GM21423 (cell line): ENCODE results near the gene EXOC6.
"Not testable (repeated sequence)": the region's sequence is repeated elsewhere in the genome, so short reads cannot be mapped to it uniquely, and the experiment has no call there.

Source experiments
- ATAC-seq: cut with Tn5 transposase; IDR thresholded peaks from one replicate; pipeline ENCODE4 v1.9.1; 2021; ENCODE audit warnings: mild to moderate bottlenecking, moderate library complexity; ENCODE audit not compliant: unreplicated experiment

The EXOC6 gene

GRCh38 chr10:92931597-92931996 lies 83.3 kb downstream of the EXOC6 start:
- no peak for ATAC-seq

- no peak for ATAC-seq
Observed at GRCh38 chr10:92937876-92938275, 89.6 kb downstream of the EXOC6 start.

- ATAC-seq = no peak
Observed at GRCh38 chr10:92938841-92939240, 90.5 kb downstream of the EXOC6 start.

- ATAC-seq = no peak
Observed at GRCh38 chr10:92942226-92942625, 93.9 kb downstream of the EXOC6 start.

GRCh38 chr10:92946491-92946890 lies 98.2 kb downstream of the EXOC6 start:
- ATAC-seq = no peak

GRCh38 chr10:92952573-92952972 lies 104.3 kb downstream of the EXOC6 start:
- not testable (repeated sequence) for ATAC-seq

- no peak for ATAC-seq
Observed at GRCh38 chr10:92957223-92958010, 109.1 kb downstream of the EXOC6 start.

GRCh38 chr10:92961638-92962037 lies 113.3 kb downstream of the EXOC6 start:
- no peak for ATAC-seq

GRCh38 chr10:92965314-92965713 lies 117.0 kb downstream of the EXOC6 start:
- ATAC-seq = no peak

- no peak for ATAC-seq
Observed at GRCh38 chr10:92967641-92968040, 119.3 kb downstream of the EXOC6 start.

GRCh38 chr10:92969151-92969550 lies 120.8 kb downstream of the EXOC6 start:
- no peak for ATAC-seq

- no peak for ATAC-seq
Observed at GRCh38 chr10:92970301-92971070, 122.2 kb downstream of the EXOC6 start.

GRCh38 chr10:92972066-92972870 lies 123.9 kb downstream of the EXOC6 start:
- no peak for ATAC-seq

- no peak for ATAC-seq
Observed at GRCh38 chr10:92972886-92973285, 124.6 kb downstream of the EXOC6 start.

GRCh38 chr10:92976278-92976677 lies 128.0 kb downstream of the EXOC6 start:
- not testable (repeated sequence) for ATAC-seq

GRCh38 chr10:92989250-92989649 lies 140.9 kb downstream of the EXOC6 start:
- ATAC-seq = no peak

- ATAC-seq = no peak
Observed at GRCh38 chr10:92990615-92991014, 142.3 kb downstream of the EXOC6 start.

GRCh38 chr10:92991513-92991912 lies 143.2 kb downstream of the EXOC6 start:
- ATAC-seq = no peak

- no peak for ATAC-seq
Observed at GRCh38 chr10:92993699-92994272, 145.5 kb downstream of the EXOC6 start.

- ATAC-seq = no peak
Observed at GRCh38 chr10:92995509-92995908, 147.2 kb downstream of the EXOC6 start.

GRCh38 chr10:92997620-92998019 lies 149.3 kb downstream of the EXOC6 start:
- no peak for ATAC-seq
